ENCODE measurements around the gene ZNF488. TPM values are rescaled to one million over a fixed set of nuclear protein-coding genes. Genes with fewer than 3 reads are reported as not detected.

Gene ZNF488
- total RNA-seq, 1 experiment from 2014 or later: 5.6 TPM

- TF ChIP-seq CTCF (IDR thresholded peaks at IDR 0.05; ENCODE audit: insufficient read depth in 1 of 2, low read depth in 1 of 2, low read length in 1 of 2, severe bottlenecking in 1 of 2, unreplicated experiment in 1 of 2): no peak
- no TSS peak for BruUV-seq (replicated peaks)
- CTCF ChIA-PET: no interaction called here
- Mint-ChIP-seq H3K27ac (ENCODE audit: unreplicated experiment) (peak overlapping the region; percentile 45), H3K27me3 (ENCODE audit: insufficient read depth, unreplicated experiment) (no peaks in the 10 kb centered on the region), H3K9me3 (ENCODE audit: unreplicated experiment) (no peaks in the 10 kb centered on the region), H3K4me3 (ENCODE audit: unreplicated experiment) (no peak overlapping the region), H3K4me1 (ENCODE audit: low read depth, unreplicated experiment) (peaks cover 13% of the 10 kb centered on the region), H3K36me3 (ENCODE audit: insufficient read depth, unreplicated experiment) (no peaks in the 10 kb centered on the region)
- H3K9me3 ChIP-seq: no peaks in the 10 kb centered on the region
- H3K4me1 ChIP-seq: peaks cover 18% of the 10 kb centered on the region
- H3K27me3 ChIP-seq (replicated peaks; ENCODE audit: control insufficient read depth, insufficient read depth, low read length): no peaks in the 10 kb centered on the region
- POLR2A ChIA-PET: no interaction called here
- H3K4me3 ChIP-seq (ENCODE audit: low read depth, low read length): no peak overlapping the region
- DNase-seq: peak in 1 of 2 experiments; percentile 30
- intact Hi-C loops (cut with micrococcal nuclease; ENCODE audit: unreplicated experiment): no loop called here
- no peaks in the 10 kb centered on the region for H3K36me3 ChIP-seq (ENCODE audit: control insufficient read depth, insufficient read depth, low read length)
Measured at GRCh38 chr10:47413531-47414226, 29.6 kb upstream of the ZNF488 start.

GRCh38 chr10:47412869-47413268 is 28.8 kb upstream of the ZNF488 start:
- no peaks in the 10 kb centered on the region for H3K27me3 Mint-ChIP-seq (ENCODE audit: insufficient read depth, unreplicated experiment)
- Histone ChIP-seq H3K27me3 (replicated peaks; ENCODE audit: control insufficient read depth, insufficient read depth, low read length) (no peaks in the 10 kb centered on the region), H3K4me3 (ENCODE audit: low read depth, low read length) (no peak overlapping the region), H3K4me1 (peaks cover 21% of the 10 kb centered on the region), H3K36me3 (ENCODE audit: control insufficient read depth, insufficient read depth, low read length) (no peaks in the 10 kb centered on the region), H3K9me3 (no peaks in the 10 kb centered on the region)
- intact Hi-C loops (cut with micrococcal nuclease; ENCODE audit: unreplicated experiment): no loop called here
- no peak for TF ChIP-seq CTCF (IDR thresholded peaks at IDR 0.05; ENCODE audit: insufficient read depth in 1 of 2, low read depth in 1 of 2, low read length in 1 of 2, severe bottlenecking in 1 of 2, unreplicated experiment in 1 of 2)
- no peak for DNase-seq
- no TSS peak for BruUV-seq (replicated peaks)
- CTCF ChIA-PET: interaction anchor here (0.8 kb wide), 1 partner anchor 16 kb away, joined by 3 read pairs; no protein-coding TSS in a partner anchor
- peak overlapping the region; percentile 39 for H3K27ac Mint-ChIP-seq (ENCODE audit: unreplicated experiment)
- H3K4me1 Mint-ChIP-seq (ENCODE audit: low read depth, unreplicated experiment): peaks cover 13% of the 10 kb centered on the region
- H3K36me3 Mint-ChIP-seq (ENCODE audit: insufficient read depth, unreplicated experiment): no peaks in the 10 kb centered on the region
- POLR2A ChIA-PET: no interaction called here
- no peak overlapping the region for H3K4me3 Mint-ChIP-seq (ENCODE audit: unreplicated experiment)
- no peaks in the 10 kb centered on the region for H3K9me3 Mint-ChIP-seq (ENCODE audit: unreplicated experiment)

DNA sequence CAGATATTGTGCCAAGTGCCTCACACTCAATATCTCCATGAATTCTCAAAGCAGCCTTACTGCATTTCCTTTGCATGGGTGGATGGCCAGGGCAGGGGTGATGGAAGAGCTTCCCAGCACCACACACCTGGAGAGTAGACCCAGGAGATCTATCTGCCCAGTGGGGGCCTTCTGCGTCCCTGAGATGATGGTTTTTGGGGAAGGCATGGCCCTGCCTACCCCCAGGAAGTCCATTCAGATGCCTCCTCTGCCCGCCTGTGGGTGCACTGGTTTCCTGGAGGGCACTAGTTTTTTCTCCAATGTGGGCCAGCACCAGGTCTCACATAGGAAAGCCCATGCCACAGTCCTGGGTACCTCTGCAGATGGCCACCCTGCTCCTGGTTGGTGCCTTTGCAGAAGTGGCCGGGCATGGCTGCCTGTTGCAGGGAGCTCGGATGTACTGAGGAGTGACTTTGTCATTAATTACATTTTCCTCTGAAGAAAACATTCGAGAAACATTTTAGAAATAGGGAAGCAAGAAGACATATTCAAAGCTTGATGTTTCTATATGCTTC is 28.2 kb upstream of the ZNF488 start:
- no peaks in the 10 kb centered on the region for H3K36me3 ChIP-seq (ENCODE audit: control insufficient read depth, insufficient read depth, low read length)
- BruUV-seq (replicated peaks): no TSS peak
- intact Hi-C loops (cut with micrococcal nuclease; ENCODE audit: unreplicated experiment): no loop called here
- Mint-ChIP-seq H3K4me1 (ENCODE audit: low read depth, unreplicated experiment) (peaks cover 13% of the 10 kb centered on the region), H3K27ac (ENCODE audit: unreplicated experiment) (peak overlapping the region; percentile 39), H3K36me3 (ENCODE audit: insufficient read depth, unreplicated experiment) (no peaks in the 10 kb centered on the region), H3K9me3 (ENCODE audit: unreplicated experiment) (no peaks in the 10 kb centered on the region), H3K27me3 (ENCODE audit: insufficient read depth, unreplicated experiment) (no peaks in the 10 kb centered on the region), H3K4me3 (ENCODE audit: unreplicated experiment) (no peak overlapping the region)
- ChIA-PET POLR2A (no interaction called here), CTCF (interaction anchor here (0.8 kb wide), 1 partner anchor 16 kb away, joined by 3 read pairs; no protein-coding TSS in a partner anchor)
- H3K9me3 ChIP-seq: no peaks in the 10 kb centered on the region
- H3K4me3 ChIP-seq (ENCODE audit: low read depth, low read length): no peak overlapping the region
- no peaks in the 10 kb centered on the region for H3K27me3 ChIP-seq (replicated peaks; ENCODE audit: control insufficient read depth, insufficient read depth, low read length)
- no peak for DNase-seq
- TF ChIP-seq CTCF (IDR thresholded peaks at IDR 0.05; ENCODE audit: insufficient read depth in 1 of 2, low read depth in 1 of 2, low read length in 1 of 2, severe bottlenecking in 1 of 2, unreplicated experiment in 1 of 2): no peak
- H3K4me1 ChIP-seq: peaks cover 24% of the 10 kb centered on the region

All from Caco-2 (cell line).